ENCODE measurements around the gene CA10. TPM values are rescaled to one million over a fixed set of nuclear protein-coding genes. Genes with fewer than 3 reads are reported as not detected.

Gene CA10
- polyA plus RNA-seq, 1 donor (not counting 4 experiments of a cell fraction or from before 2014, with no cell fraction given), result 2.9 TPM

- Histone ChIP-seq H3K4me1 (ENCODE audit: control insufficient read depth, extremely low read depth, insufficient read depth, low read length) (no peaks in the 10 kb centered on the region), H3K79me2 (ENCODE audit: control insufficient read depth, insufficient read depth, low read length) (no peaks in the 10 kb centered on the region), H3K27me3 (ENCODE audit: control insufficient read depth, extremely low read depth, insufficient read depth, low read length) (no peaks in the 10 kb centered on the region), H3K9me1 (ENCODE audit: control insufficient read depth, extremely low read depth, insufficient read depth, low read length) (no peaks in the 10 kb centered on the region), H4K20me1 (ENCODE audit: control insufficient read depth, extremely low read depth, insufficient read depth, low read length) (no peaks in the 10 kb centered on the region), H3K27ac (ENCODE audit: control insufficient read depth, insufficient read depth, low read length) (no peak overlapping the region), H3K9me3 (ENCODE audit: control insufficient read depth, low read depth, low read length) (no peaks in the 10 kb centered on the region), H3K36me3 (ENCODE audit: control insufficient read depth in 2 of 2, extremely low read depth in 1 of 2, insufficient read depth in 2 of 2, low read length in 2 of 2) (no peaks in the 10 kb centered on the region), H2AFZ (ENCODE audit: control insufficient read depth, low read length) (no peak overlapping the region), H3K4me3 (ENCODE audit: control insufficient read depth in 2 of 3, extremely low read depth in 1 of 3, insufficient read depth in 2 of 3, low read depth in 1 of 3, low read length in 3 of 3) (no peak overlapping the region), H3K9ac (ENCODE audit: control insufficient read depth, extremely low read depth, insufficient read depth, low read length) (no peak overlapping the region), H3K4me2 (ENCODE audit: control insufficient read depth, extremely low read depth, insufficient read depth, low read depth, low read length) (no peak overlapping the region)
- DNase-seq (ENCODE audit: low read depth, low spot score) (no peak), FAIRE-seq (no peak)
- dilution Hi-C loops (cut with MboI; ENCODE audit: extremely low pct_ligation_motif_present, low sequenced_read_pairs), result no loop called here
- no peak for TF ChIP-seq EZH2 (IDR thresholded peaks at IDR 0.05; ENCODE audit: low read length)
Observed at GRCh38 chr17:51736356-51736755, 422.2 kb downstream of the CA10 start.

DNA sequence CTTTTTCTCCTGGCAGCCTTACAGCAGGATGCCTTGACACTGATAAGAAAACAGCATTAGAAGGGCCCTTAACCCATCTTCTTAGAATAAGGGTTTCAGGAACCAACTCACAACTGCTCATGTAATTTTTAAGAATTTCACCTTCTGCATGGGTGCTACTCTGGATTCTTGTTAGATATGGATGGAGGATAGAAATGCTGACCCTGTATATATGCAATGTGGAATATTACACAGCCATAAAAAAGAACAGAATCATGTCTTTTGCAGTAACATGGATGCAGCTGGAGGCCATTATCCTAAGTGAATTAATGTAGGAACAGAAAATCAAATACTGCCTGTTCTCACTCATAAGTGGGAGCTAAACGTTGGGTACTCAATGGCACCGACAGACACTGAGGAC is 423.5 kb downstream of the CA10 start:
- Histone ChIP-seq H3K27ac (ENCODE audit: control insufficient read depth, insufficient read depth, low read length) (no peak overlapping the region), H3K36me3 (ENCODE audit: control insufficient read depth in 2 of 2, extremely low read depth in 1 of 2, insufficient read depth in 2 of 2, low read length in 2 of 2) (no peaks in the 10 kb centered on the region), H3K9me1 (ENCODE audit: control insufficient read depth, extremely low read depth, insufficient read depth, low read length) (no peaks in the 10 kb centered on the region), H3K4me2 (ENCODE audit: control insufficient read depth, extremely low read depth, insufficient read depth, low read depth, low read length) (no peak overlapping the region), H3K9me3 (ENCODE audit: control insufficient read depth, low read depth, low read length) (no peaks in the 10 kb centered on the region), H2AFZ (ENCODE audit: control insufficient read depth, low read length) (no peak overlapping the region), H3K9ac (ENCODE audit: control insufficient read depth, extremely low read depth, insufficient read depth, low read length) (no peak overlapping the region), H3K79me2 (ENCODE audit: control insufficient read depth, insufficient read depth, low read length) (no peaks in the 10 kb centered on the region), H4K20me1 (ENCODE audit: control insufficient read depth, extremely low read depth, insufficient read depth, low read length) (no peaks in the 10 kb centered on the region), H3K27me3 (ENCODE audit: control insufficient read depth, extremely low read depth, insufficient read depth, low read length) (no peaks in the 10 kb centered on the region), H3K4me3 (ENCODE audit: control insufficient read depth in 2 of 3, extremely low read depth in 1 of 3, insufficient read depth in 2 of 3, low read depth in 1 of 3, low read length in 3 of 3) (no peak overlapping the region), H3K4me1 (ENCODE audit: control insufficient read depth, extremely low read depth, insufficient read depth, low read length) (no peaks in the 10 kb centered on the region)
- dilution Hi-C loops (cut with MboI; ENCODE audit: extremely low pct_ligation_motif_present, low sequenced_read_pairs), result no loop called here
- no peak for DNase-seq (ENCODE audit: low read depth, low spot score)
- TF ChIP-seq EZH2 (IDR thresholded peaks at IDR 0.05; ENCODE audit: low read length), result no peak
- TF ChIP-seq, protein P1, sequence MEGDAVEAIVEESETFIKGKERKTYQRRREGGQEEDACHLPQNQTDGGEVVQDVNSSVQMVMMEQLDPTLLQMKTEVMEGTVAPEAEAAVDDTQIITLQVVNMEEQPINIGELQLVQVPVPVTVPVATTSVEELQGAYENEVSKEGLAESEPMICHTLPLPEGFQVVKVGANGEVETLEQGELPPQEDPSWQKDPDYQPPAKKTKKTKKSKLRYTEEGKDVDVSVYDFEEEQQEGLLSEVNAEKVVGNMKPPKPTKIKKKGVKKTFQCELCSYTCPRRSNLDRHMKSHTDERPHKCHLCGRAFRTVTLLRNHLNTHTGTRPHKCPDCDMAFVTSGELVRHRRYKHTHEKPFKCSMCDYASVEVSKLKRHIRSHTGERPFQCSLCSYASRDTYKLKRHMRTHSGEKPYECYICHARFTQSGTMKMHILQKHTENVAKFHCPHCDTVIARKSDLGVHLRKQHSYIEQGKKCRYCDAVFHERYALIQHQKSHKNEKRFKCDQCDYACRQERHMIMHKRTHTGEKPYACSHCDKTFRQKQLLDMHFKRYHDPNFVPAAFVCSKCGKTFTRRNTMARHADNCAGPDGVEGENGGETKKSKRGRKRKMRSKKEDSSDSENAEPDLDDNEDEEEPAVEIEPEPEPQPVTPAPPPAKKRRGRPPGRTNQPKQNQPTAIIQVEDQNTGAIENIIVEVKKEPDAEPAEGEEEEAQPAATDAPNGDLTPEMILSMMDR (optimal IDR thresholded peaks at IDR 0.05 in 1 of 3, IDR thresholded peaks at IDR 0.05 in 1 of 3, conservative IDR thresholded peaks at IDR 0.05 in 1 of 3; ENCODE audit: extremely low read depth in 1 of 3, insufficient read depth in 2 of 3, low read length in 3 of 3), result no peak
- no peak for FAIRE-seq

DNA sequence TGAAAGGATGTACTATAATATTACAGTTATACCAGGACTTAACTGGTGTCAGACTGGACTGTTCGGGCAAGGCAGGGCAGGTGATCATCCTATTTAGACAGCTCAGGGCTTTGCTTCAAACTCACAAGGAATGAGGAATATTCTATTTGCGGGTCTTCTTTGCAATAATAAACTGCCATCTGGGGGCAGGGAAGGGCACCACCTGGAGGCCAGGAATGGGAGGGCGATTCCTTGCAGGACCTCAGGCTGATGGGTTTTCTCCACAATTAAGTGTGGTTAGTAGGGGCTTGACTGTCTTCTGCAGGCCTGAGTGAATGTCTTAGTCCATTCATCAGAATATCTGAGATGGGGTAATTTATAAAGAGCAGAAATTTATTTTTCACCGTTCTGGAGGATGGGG is 424.1 kb downstream of the CA10 start:
- dilution Hi-C loops (cut with MboI; ENCODE audit: extremely low pct_ligation_motif_present, low sequenced_read_pairs), result no loop called here
- no peak overlapping the region for H3K27ac ChIP-seq (ENCODE audit: control insufficient read depth, insufficient read depth, low read length)
- FAIRE-seq (no peak), DNase-seq (ENCODE audit: low read depth, low spot score) (no peak)
- no peak overlapping the region for H3K9ac ChIP-seq (ENCODE audit: control insufficient read depth, extremely low read depth, insufficient read depth, low read length)
- no peaks in the 10 kb centered on the region for H3K4me1 ChIP-seq (ENCODE audit: control insufficient read depth, extremely low read depth, insufficient read depth, low read length)
- H3K4me2 ChIP-seq (ENCODE audit: control insufficient read depth, extremely low read depth, insufficient read depth, low read depth, low read length), result no peak overlapping the region
- H3K27me3 ChIP-seq (ENCODE audit: control insufficient read depth, extremely low read depth, insufficient read depth, low read length), result no peaks in the 10 kb centered on the region
- no peaks in the 10 kb centered on the region for H3K9me1 ChIP-seq (ENCODE audit: control insufficient read depth, extremely low read depth, insufficient read depth, low read length)
- H3K9me3 ChIP-seq (ENCODE audit: control insufficient read depth, low read depth, low read length), result no peaks in the 10 kb centered on the region
- H3K4me3 ChIP-seq (ENCODE audit: control insufficient read depth in 2 of 3, extremely low read depth in 1 of 3, insufficient read depth in 2 of 3, low read depth in 1 of 3, low read length in 3 of 3), result no peak overlapping the region
- H2AFZ ChIP-seq (ENCODE audit: control insufficient read depth, low read length), result no peak overlapping the region
- H3K79me2 ChIP-seq (ENCODE audit: control insufficient read depth, insufficient read depth, low read length), result no peaks in the 10 kb centered on the region
- H4K20me1 ChIP-seq (ENCODE audit: control insufficient read depth, extremely low read depth, insufficient read depth, low read length), result no peaks in the 10 kb centered on the region
- H3K36me3 ChIP-seq (ENCODE audit: control insufficient read depth in 2 of 2, extremely low read depth in 1 of 2, insufficient read depth in 2 of 2, low read length in 2 of 2), result no peaks in the 10 kb centered on the region
- TF ChIP-seq EZH2 (IDR thresholded peaks at IDR 0.05; ENCODE audit: low read length), result no peak
- TF ChIP-seq, protein P1 (optimal IDR thresholded peaks at IDR 0.05 in 1 of 3, IDR thresholded peaks at IDR 0.05 in 1 of 3, conservative IDR thresholded peaks at IDR 0.05 in 1 of 3; ENCODE audit: extremely low read depth in 1 of 3, insufficient read depth in 2 of 3, low read length in 3 of 3), result peak; percentile 31 to 73 (median 53)

All from keratinocyte (primary cell).